Measurements from ENCODE around the gene HAX1. TPM values are rescaled to one million over a fixed set of nuclear protein-coding genes. Genes with fewer than 3 reads are reported as not detected.

The HAX1 gene
- total RNA-seq, 4 donors from 2014 or later = 71.8 to 125 (median 75.6) TPM

DNA sequence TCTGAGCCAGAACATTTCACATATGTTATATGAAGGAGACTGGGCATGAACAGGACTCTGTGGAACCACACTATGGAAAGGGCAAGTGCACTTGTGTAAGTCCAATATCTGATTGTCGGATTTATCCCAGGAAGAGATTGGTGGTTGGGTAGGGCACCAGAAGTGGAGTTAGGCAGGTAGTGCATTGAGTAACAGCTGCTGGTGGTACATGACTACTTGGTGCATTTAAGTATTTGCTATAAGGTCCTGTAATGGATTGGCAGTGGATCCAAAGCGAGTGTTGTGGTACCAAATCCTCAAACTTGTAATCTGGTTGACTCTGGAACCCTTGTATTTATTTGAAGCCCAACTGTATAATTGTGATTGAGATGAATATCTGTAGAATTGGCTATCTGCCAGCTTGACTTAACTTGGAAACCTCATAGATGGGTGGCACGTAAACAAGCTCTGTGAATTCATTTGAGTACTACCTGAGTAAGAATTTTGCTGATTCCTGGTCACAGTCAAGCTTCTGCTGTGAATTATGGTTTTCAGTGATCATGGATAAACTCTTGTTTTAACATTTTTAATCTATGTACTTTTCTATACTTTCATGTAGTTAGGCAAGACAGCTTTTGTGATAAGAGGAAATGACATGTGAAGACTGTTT, 30.6 kb upstream of the HAX1 start:
- Histone ChIP-seq H3K4me3 (no peak overlapping the region), H3K27ac (no peak overlapping the region), H3K4me1 (no peaks in the 10 kb centered on the region), H3K36me3 (peaks cover 0 to 94% (median 4%) of the 10 kb centered on the region in 3 donors), H3K9me3 (no peaks in the 10 kb centered on the region), H3K27me3 (no peaks in the 10 kb centered on the region)
- no peak for TF ChIP-seq POLR2A (IDR thresholded peaks at IDR 0.05)
- TF ChIP-seq, protein P1, sequence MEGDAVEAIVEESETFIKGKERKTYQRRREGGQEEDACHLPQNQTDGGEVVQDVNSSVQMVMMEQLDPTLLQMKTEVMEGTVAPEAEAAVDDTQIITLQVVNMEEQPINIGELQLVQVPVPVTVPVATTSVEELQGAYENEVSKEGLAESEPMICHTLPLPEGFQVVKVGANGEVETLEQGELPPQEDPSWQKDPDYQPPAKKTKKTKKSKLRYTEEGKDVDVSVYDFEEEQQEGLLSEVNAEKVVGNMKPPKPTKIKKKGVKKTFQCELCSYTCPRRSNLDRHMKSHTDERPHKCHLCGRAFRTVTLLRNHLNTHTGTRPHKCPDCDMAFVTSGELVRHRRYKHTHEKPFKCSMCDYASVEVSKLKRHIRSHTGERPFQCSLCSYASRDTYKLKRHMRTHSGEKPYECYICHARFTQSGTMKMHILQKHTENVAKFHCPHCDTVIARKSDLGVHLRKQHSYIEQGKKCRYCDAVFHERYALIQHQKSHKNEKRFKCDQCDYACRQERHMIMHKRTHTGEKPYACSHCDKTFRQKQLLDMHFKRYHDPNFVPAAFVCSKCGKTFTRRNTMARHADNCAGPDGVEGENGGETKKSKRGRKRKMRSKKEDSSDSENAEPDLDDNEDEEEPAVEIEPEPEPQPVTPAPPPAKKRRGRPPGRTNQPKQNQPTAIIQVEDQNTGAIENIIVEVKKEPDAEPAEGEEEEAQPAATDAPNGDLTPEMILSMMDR (IDR thresholded peaks at IDR 0.05) = no peak
- no peak for DNase-seq

DNA sequence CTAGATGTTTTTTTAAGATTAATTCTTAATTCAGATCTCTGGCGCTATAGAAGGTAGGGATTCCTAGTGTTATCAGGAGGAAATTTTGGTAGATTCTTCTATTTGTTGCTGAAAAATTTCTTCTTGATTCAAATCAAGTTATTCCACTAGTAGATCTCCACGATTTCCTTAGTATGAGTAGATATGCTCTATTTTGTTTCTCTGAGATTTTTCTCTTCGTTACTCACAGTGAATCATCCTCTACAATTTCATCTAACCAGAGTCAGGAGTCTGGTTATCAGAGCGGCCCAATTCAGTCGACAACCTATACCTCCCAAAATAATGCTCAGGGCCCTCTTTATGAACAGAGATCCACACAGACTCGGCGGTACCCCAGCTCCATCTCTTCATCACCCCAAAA, 18.8 kb upstream of the HAX1 start:
- no peak for DNase-seq
- peaks cover 0 to 100% (median 0%) of the 10 kb centered on the region in 3 donors for H3K36me3 ChIP-seq
- TF ChIP-seq, protein P1 (IDR thresholded peaks at IDR 0.05) = no peak
- no peak for TF ChIP-seq POLR2A (IDR thresholded peaks at IDR 0.05)

DNA sequence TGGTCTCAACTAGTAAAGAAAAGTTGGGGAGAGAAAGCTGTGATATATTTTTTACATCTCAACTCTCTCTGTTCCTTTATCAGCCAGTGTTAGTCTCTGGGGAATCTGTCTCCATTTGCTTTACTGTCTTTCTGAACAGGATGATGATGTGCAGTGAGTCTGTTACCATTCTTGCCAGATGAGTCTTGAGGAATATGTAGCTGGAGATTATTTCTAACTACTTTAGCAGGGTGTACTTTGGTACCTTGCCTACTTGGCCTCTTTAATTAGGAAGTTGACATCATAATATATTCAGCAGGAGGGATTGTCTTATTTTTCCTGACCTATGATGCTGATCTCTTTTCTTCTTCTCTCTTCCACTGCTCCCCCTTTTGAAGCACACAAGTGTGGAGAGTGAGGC, 15.7 kb upstream of the HAX1 start:
- Histone ChIP-seq H3K36me3 (peaks cover 0 to 100% (median 0%) of the 10 kb centered on the region in 3 donors), H3K27ac (no peak overlapping the region), H3K4me1 (no peaks in the 10 kb centered on the region), H3K9me3 (no peaks in the 10 kb centered on the region), H3K4me3 (no peak overlapping the region), H3K27me3 (no peaks in the 10 kb centered on the region)
- no peak for DNase-seq
- TF ChIP-seq POLR2A (IDR thresholded peaks at IDR 0.05) = no peak
- TF ChIP-seq, protein P1 (IDR thresholded peaks at IDR 0.05) = no peak

More for the DNA sequence above, 18.8 kb upstream of the HAX1 start:
- Histone ChIP-seq H3K4me3 (no peak overlapping the region), H3K27ac (no peak overlapping the region), H3K9me3 (no peaks in the 10 kb centered on the region), H3K27me3 (no peaks in the 10 kb centered on the region), H3K4me1 (no peaks in the 10 kb centered on the region)

DNA sequence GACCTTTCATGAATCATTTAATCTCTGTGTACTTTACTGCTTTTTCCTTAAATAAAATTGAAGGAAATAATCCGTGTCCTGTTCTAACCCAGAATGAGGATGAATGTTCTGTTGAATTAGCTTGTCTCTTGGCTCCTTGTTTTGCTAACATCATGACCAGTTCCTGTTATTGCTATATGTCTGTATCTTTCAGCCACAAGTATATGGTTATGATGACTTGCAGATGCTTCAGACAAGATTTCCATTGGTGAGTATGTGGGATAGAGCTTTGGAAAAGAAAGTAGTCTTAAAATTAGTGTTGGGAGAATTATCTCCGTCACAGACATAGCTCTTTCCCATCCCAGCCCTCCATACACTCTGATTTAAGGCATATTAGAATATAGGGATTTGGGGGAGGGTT, 13.6 kb upstream of the HAX1 start:
- TF ChIP-seq, protein P1 (IDR thresholded peaks at IDR 0.05) = no peak
- TF ChIP-seq POLR2A (IDR thresholded peaks at IDR 0.05) = no peak
- H3K36me3 ChIP-seq = peaks cover 0 to 100% (median 0%) of the 10 kb centered on the region in 3 donors
- H3K27ac ChIP-seq = no peak overlapping the region
- no peaks in the 10 kb centered on the region for H3K9me3 ChIP-seq
- no peaks in the 10 kb centered on the region for H3K27me3 ChIP-seq
- H3K4me3 ChIP-seq = no peak overlapping the region
- DNase-seq = no peak
- H3K4me1 ChIP-seq = no peaks in the 10 kb centered on the region

DNA sequence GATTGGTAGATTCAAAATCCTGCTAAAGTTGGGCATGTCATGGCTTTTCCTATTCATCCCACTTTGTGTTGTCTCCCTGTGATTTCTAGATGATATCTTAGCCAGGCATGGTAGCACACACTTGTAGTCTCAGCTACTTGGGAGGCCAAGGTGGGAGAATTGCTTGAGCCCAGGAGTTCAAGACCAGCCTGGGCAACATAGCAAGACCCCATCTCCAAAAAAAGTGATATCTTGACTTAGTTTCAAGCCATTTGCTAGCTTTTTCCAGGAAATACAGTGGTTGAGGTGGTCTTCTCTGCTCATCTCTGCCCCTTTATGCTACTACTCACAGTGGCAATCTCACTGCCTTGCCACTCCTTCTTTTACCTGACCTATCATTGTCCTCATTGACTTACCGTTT, 12.3 kb upstream of the HAX1 start:
- H3K4me1 ChIP-seq = no peaks in the 10 kb centered on the region
- peaks cover 0 to 97% (median 0%) of the 10 kb centered on the region in 3 donors for H3K36me3 ChIP-seq
- no peak for TF ChIP-seq POLR2A (IDR thresholded peaks at IDR 0.05)
- TF ChIP-seq, protein P1 (IDR thresholded peaks at IDR 0.05) = no peak
- no peak overlapping the region for H3K27ac ChIP-seq
- no peak for DNase-seq
- no peaks in the 10 kb centered on the region for H3K27me3 ChIP-seq
- no peak overlapping the region for H3K4me3 ChIP-seq
- H3K9me3 ChIP-seq = no peaks in the 10 kb centered on the region

All from Peyer's patch (tissue), 4 donors.